Vagina (tissue), 2 donors: ENCODE results near the gene CCDC112.

Experiments
- POLR2A ChIP-seq, 2 donors: fragments of 450-650 bp; IDR thresholded peaks; one replicate each; pipeline ENCODE4 v1.6.1; 2017; ENCODE audit warnings: antibody characterized with exemption in 2 of 2, mild to moderate bottlenecking in 2 of 2, moderate library complexity in 2 of 2
- POLR2AphosphoS5 ChIP-seq, 2 donors: sonication (generic); formaldehyde crosslinking; IDR thresholded peaks; one replicate each; pipeline ENCODE4 v1.9.0; 2017; ENCODE audit warnings: antibody characterized with exemption in 2 of 2, mild to moderate bottlenecking in 2 of 2, low read depth in 1 of 2; ENCODE audit not compliant: insufficient read depth in 1 of 2
- TF ChIP-seq, protein P1 (sequence below), 3 experiments: fragments of 450-650 bp in 2 of 3; fragments of 200-600 bp in 1 of 3; sonication (generic) in 1 of 3; IDR thresholded peaks; one replicate each; pipeline ENCODE4 v1.5.1; 2017 to 2019; ENCODE audit warnings: antibody characterized with exemption in 3 of 3, mild to moderate bottlenecking in 2 of 3, moderate library complexity in 2 of 3

DNA sequence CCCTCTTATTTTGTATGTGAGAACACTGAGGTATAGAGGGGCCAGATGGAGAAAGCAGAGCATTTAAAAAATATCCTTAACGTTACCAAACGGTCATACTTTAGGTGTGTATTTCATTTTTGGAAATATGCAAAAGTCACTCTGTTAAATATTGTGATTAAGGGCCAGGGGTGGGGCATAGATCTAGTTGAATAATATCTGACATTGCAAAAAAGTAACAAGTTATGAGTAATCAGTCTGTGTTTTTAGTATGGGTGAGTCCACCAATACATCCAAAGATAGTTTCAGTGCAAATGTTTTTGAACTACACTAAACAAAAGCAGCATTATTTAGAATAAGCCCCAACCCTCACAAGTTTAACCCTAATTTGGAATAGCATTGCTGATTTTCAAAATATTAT, 45.3 kb upstream of the CCDC112 start:
- TF ChIP-seq POLR2A (IDR thresholded peaks at IDR 0.05): no peak
- TF ChIP-seq, protein P1, sequence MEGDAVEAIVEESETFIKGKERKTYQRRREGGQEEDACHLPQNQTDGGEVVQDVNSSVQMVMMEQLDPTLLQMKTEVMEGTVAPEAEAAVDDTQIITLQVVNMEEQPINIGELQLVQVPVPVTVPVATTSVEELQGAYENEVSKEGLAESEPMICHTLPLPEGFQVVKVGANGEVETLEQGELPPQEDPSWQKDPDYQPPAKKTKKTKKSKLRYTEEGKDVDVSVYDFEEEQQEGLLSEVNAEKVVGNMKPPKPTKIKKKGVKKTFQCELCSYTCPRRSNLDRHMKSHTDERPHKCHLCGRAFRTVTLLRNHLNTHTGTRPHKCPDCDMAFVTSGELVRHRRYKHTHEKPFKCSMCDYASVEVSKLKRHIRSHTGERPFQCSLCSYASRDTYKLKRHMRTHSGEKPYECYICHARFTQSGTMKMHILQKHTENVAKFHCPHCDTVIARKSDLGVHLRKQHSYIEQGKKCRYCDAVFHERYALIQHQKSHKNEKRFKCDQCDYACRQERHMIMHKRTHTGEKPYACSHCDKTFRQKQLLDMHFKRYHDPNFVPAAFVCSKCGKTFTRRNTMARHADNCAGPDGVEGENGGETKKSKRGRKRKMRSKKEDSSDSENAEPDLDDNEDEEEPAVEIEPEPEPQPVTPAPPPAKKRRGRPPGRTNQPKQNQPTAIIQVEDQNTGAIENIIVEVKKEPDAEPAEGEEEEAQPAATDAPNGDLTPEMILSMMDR (IDR thresholded peaks at IDR 0.05): no peak
- TF ChIP-seq POLR2AphosphoS5 (IDR thresholded peaks at IDR 0.05; ENCODE audit: insufficient read depth in 1 of 2, low read depth in 1 of 2): no peak
